HEK293T (cell line): ENCODE results near the gene IFITM1.

Source experiments
- ARNT ChIP-seq: fragments of 450-650 bp; IDR thresholded peaks from 2 replicates; pipeline ENCODE4 v1.6.1; 2017; ENCODE audit warnings: mild to moderate bottlenecking
- BHLHE40 ChIP-seq: fragments of 450-650 bp; IDR thresholded peaks from 2 replicates; pipeline ENCODE4 v1.6.1; 2016; ENCODE audit warnings: mild to moderate bottlenecking, moderate library complexity, borderline replicate concordance
- FOXK2 ChIP-seq: fragments of 450-650 bp; IDR thresholded peaks from 2 replicates; pipeline ENCODE4 v1.6.1; 2016; ENCODE audit warnings: mild to moderate bottlenecking
- FOXM1 ChIP-seq: fragments of 450-650 bp; IDR thresholded peaks from 2 replicates; pipeline ENCODE4 v1.6.1; 2017; ENCODE audit warnings: mild to moderate bottlenecking, borderline replicate concordance
- NFRKB ChIP-seq: fragments of 450-650 bp; IDR thresholded peaks from 2 replicates; pipeline ENCODE4 v1.6.1; 2016; ENCODE audit warnings: mild to moderate bottlenecking, moderate library complexity
- PKNOX1 ChIP-seq: fragments of 450-650 bp; IDR thresholded peaks from 2 replicates; pipeline ENCODE4 v1.6.1; 2016

DNA sequence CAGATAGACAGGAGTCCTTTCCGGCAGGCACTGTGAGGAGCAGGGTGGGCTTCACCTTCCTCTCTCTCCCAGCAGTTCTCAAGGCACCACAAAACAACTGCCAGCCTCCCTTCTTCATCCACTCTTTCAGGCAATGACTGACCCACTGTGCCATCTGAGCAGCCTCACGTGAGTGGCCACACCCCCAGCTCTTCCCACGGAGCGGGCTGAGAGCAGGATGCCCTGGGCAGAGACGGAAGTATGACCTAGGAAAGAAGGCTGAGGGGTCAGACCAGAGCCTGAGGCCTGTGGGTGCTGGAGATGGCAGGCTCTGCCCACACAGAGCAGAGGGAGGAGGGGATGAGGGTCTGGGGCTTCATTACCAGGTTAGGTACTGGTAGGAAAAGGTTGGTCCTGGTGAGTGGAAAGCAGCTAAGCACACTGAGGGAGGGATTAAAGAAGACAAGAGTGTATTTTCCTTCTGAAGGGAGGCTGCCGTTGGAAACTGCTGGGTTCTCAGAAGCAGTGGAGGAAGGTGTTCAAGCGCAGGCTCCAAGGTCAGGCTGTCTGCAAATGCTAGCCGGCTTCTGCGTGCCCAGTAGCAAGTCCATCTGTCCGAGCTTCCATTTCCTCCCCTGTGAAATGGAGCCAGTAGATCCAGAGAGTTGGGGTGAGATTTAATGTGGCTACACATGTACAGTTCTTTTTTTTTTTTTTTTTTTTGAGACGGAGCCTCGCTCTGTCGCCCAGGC is 31.0 kb upstream of the IFITM1 start:
- TF ChIP-seq FOXM1: no peak
- TF ChIP-seq ARNT: no peak
- TF ChIP-seq NFRKB: no peak
- TF ChIP-seq PKNOX1: no peak
- TF ChIP-seq FOXK2: no peak
- TF ChIP-seq BHLHE40: no peak
